ENCODE measurements around the gene PSAPL1.

The PSAPL1 gene

DNA sequence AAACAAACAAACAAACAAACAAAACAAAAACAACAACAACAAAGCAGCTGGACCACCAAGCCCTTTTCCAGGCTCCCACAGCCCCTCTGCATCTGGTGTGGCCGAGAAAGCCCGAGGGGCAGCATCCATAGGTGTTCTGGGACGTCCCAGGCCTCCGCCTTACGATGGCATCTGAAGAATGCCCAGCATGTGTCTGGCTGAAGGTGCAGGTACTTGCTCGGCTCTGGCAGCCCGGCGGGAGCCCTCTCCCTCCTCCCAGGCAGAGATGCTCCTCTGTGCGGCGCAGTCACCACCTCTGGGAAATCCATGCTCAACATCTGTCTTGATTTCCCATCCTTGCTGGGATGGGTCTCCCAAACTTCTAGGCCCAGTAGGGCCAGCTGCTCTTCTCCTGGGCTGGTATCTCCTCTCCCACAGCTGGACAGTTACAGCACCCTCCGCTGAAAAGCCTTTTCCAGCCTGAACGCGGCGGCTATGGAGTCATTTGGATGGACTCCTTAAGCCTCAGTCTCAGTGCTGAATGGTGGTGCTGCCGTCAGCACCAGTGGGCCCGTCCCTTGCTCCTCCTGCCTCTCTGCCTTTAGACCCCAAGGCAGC lies 4.3 kb downstream of the PSAPL1 start:
- DNase-seq, result no peak

- no peak for DNase-seq
Measured at GRCh38 chr4:7429601-7430078, 5.1 kb downstream of the PSAPL1 start.

GRCh38 chr4:7429069-7429416 lies 5.7 kb downstream of the PSAPL1 start:
- DNase-seq, result no peak

- DNase-seq, result no peak
Measured at GRCh38 chr4:7428261-7429068, 6.3 kb downstream of the PSAPL1 start.

DNA sequence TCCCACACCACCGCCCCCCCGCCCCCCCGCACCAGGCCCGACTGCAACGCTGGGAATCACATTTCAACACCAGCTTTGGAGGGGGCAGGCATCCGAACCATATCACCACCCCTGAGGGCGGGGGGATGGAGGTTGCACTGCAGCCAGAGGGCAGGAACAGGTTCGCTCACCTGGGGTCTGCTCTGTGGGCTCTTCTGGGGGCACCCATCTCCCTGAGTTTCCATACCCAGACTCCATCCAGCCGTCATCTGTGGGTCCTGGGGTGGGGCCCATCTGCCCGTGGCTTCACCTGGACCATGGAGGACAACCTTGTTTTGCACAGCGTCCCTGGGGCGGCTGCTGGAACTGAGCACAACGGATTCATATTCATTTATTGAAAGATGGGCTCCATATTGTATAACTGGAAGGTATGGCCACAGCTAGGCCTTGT lies 6.9 kb downstream of the PSAPL1 start:
- DNase-seq, result no peak

- DNase-seq, result no peak
Measured at GRCh38 chr4:7427361-7427760, 7.4 kb downstream of the PSAPL1 start.

DNA sequence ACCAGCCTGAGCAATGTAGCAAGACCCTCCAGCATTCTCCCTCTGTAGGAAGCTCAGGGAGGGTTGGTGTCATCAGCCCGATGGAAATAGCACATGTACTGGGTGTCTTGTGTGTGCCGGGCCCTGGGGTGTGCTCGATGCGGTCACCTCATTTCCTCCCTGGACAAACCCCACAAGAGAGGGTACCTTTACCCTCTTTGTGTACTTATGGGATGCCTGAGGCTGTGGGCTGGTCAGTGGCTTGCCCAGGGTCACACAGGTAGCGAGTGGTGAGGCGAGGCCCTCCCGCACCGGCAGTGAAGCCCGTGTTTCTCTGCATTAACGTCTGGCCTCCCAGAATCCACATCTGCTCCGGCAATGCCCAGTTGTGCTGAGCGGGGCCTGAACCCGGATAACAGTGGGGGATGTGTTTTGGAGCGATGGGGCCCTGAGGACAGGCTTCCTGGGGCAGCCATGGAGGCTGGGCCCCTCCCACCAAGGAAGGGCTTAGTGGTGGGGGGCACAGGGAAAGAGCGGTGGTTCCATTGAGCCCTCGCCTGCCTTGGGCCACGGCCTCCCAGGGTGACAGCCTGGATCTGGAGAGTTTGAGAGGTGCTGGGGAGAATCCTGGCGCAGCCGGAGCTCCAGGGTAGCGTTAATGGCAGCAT lies 8.1 kb downstream of the PSAPL1 start:
- no peak for DNase-seq

DNA sequence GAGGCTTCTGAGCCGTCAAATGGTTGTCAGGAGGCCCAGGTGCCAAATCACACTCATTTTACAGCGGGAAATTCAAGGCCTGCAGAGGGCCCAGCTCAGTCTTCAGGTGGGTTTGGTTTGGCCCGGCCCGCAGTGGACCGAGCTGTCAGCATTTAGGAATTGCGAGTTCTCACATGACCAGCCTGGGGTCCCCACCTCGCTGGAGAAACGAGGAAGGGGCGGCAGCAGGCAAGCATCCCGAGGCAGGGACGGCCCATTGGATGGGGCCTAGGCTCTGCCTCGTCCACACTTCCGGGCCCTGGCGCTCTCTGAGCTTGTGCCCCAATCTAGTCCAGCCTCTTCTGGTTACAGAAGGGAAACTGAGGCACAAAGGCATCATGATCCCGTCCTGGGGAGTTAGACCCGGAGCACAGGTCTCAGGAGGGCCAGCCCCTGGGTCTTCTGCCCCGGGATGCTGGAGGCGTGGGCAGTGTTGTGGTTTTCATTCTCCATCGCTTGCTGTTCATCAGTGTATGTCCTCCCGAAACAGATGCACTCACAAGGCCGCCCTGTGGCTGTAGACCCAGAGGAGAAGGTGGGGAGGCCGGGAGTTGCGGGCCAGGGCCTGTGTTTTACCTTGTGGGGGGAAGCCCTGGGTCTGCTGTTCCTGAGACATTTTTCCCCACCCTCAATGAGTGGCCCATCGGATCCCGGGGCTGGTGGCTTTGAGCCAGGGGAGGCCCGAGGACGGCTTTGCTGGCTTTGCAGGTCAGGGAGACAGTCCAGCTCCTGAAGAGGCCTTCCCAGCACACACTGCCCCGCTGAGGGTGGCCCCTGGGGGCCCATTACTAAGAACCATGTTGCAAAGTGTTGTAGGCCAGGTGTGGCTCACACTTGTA lies 8.9 kb downstream of the PSAPL1 start:
- no peak for DNase-seq

DNA sequence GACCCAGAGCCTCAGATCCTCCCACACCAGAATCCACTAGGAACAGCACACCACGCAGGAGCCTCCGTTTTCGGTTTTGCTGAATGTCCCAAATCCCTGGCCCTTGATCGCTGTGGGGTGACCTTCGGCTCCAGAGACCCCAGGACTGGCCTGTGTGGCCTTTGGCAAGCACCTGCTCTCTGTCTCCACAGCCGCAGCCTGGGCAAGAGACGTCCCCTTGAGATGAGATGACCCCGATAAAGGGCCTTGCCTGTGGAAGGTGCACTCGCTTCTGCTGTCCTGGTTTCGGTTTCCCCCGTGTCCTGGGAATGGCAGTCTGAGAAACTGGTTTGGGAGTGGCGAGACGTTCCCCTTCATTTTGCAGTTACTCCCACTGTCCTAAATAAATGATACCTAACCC lies 9.6 kb downstream of the PSAPL1 start:
- no peak for DNase-seq

DNA sequence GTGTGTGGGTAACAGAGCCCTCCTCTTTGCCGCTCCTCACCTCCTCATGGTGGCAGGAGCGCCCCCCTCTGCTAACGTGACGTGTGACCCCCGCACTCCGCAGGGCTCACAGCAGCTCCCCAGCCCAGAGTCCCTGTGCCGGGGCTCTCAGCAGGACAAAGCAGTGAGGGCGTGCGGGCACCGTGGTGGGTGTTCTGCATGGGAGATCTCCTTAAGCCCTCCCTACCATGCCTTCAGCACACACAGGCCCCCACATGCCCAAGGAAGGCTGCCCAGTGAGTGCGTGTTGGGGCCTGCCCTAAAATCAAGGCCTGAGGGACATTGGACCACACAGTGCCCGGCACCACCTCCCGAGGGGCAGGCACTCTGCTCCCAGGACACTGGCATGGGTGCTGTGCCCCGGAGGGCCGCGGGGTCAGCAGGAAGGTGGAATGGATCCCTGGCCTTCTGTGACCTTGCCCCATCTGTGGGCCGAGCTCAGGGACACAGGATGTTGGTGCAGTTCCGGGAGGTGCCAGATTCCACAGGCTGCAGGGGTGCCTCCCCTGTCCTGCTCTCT lies 10.1 kb downstream of the PSAPL1 start:
- DNase-seq, result no peak

DNA sequence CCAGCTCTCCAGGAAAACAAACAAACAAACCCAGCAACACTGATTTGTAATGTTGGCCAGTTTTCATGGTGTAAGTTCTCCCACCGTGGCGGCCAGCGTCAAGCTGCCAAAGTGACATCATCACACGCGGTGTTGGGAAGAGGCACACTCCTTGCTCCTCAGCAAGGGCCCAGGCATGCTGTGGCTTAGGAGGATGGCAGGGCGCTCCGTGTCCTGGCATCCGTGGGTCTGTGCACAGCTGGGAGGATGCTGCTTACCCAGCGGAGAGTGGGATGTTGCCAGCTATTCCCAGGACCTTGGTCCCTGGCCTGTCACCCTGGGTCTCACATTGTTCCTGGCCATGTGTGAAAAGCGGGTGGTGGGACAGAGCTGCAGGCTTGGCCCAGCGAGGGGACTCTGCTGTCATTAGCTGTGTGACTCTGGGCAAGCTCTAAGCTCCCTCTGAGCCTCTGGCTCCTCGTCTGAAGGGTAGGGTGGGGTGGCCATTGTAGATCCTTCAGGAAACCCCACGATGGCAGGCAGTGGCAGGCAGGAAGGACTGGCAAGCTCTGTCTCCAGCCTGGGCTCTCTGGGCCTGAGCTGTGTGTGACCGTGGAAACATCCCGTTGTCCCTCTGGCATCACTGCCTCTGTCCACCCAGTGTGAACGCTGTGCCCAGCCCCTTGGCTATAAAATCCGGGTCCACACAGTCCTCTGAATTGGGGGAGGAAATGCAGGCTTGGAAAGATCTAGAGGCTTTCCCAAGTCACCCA lies 10.8 kb downstream of the PSAPL1 start:
- no peak for DNase-seq

GRCh38 chr4:7423391-7423790 lies 11.3 kb downstream of the PSAPL1 start:
- DNase-seq, result no peak

- no peak for DNase-seq
Measured at GRCh38 chr4:7422898-7423180, 11.9 kb downstream of the PSAPL1 start.

GRCh38 chr4:7422151-7422897 lies 12.4 kb downstream of the PSAPL1 start:
- no peak for DNase-seq

GRCh38 chr4:7421356-7422150 lies 13.2 kb downstream of the PSAPL1 start:
- no peak for DNase-seq

DNA sequence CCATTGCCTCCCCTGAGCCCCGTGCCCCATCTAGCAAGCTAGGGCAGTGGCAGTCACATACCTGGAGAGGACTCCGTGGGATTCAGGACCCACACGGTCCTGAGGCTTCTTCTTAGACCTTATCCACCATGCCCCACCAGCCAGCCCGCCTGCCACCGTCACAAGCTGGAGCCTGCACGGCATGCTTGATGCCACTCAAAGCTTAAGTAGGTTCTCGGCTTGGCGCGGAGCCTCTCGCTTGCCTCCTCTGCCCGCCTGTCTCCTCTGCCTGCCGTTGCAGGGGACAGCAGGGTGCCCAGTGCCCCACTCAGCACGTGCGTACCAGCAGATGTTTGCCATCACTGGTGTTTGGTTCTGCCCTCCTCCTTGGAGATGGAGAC lies 14.1 kb downstream of the PSAPL1 start:
- no peak for DNase-seq

DNA sequence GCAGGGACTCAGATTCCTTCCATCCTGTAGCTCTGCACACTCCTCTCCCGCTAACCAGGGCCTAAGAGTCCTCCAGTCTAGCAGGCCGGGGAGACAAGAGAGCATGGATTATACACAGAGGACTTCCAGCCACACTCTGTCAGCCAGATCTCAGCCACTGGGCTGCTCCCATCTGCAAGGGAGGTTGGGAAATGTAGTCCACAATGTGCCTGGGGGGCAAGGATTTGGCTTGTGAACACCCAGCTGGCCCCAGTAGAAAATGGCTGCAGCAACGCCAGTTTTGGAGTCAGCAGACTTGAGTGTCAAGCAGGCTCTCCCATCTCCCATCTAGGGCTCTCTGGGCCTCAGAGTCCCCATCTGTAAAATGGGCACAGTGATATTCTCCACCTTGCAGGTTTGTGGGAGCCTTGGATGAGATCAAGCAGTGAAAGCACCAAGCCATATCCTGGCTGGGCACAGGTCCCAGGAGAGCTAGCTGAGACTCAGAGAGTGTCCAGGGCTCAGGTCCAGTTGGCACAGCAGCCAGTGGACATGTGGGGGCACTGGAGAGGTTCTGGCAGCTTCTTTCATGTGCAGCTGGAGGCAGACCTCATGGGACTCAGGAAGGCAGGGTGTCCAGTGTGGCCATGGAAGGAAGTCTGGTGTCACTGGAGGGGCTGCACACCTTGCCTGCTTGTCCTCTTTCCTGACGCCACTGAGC lies 14.6 kb downstream of the PSAPL1 start:
- no peak for DNase-seq

DNA sequence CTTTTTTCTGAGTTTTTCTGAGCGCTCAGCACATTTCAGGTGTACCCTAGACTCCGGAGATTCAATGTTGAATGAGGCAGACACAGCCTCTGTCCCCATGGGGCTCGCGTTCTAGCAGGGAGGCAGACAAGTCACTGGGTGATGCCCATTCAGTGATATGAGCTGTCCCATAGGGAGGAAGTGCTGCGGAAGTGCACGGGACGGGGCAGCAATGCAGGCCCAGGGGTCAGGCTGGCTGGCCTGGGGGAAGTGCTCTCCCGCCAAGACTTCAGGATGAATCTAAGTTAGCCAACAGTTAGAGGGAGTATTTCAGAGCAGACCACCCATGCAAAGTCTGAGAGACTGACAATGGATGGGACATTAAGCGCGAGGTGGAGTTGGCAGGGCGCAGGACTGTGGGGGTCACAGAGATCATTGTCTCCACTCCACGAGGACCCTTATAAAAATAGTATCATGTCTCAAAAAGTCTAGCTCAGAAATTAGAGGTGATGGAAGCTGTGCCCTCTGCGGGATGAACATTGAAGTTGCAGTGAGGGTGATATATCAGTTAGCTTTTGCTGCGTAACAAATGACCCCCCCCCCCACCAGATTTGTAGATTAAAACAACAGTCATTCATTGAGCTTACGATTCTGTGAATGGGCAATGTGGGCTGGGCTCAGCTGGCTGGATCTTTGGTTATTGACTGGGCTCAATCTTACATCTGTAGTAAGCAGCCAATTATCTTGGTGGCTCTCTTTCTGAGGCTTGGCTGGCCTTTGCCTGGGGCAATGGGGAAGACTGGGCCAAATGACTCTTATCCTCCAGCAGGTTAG lies 16.4 kb downstream of the PSAPL1 start:
- DNase-seq, result no peak

DNA sequence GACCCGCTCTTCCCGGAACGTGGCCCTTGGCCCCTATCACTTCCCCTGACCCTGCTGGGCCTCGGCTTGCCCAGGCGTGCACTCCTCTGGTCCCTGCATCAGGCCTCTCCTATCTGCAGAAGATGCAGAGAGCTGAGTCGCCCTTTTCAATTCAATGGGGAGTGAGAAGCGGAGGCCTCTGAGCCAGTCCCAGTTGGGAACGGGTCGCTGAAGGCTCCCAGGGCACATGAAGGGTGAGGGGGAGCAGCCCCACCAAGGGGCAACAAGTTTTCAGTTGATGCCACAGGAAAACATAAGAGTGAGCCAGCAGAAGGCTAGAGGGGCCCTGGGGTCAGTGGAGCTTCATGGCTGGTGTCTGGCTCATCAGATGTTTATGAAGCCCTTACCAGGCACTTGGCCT lies 17.1 kb downstream of the PSAPL1 start:
- DNase-seq, result no peak

All from stimulated activated CD8-positive, alpha-beta memory T cell treated with anti-CD3 and anti-CD28 coated beads, Interleukin-4, amount 100 ng/mL, for 48 hours (primary cell).